NOMO-1 treated with dmso at 0.1 percent for 144 hours (cell line): ENCODE data around the gene UQCRFS1.

Source experiments
- DNase-seq: peaks from one replicate; lab custom pipeline; 2025; ENCODE audit not compliant: unreplicated experiment; lab: John Stamatoyannopoulos, UW

UQCRFS1 gene

DNA sequence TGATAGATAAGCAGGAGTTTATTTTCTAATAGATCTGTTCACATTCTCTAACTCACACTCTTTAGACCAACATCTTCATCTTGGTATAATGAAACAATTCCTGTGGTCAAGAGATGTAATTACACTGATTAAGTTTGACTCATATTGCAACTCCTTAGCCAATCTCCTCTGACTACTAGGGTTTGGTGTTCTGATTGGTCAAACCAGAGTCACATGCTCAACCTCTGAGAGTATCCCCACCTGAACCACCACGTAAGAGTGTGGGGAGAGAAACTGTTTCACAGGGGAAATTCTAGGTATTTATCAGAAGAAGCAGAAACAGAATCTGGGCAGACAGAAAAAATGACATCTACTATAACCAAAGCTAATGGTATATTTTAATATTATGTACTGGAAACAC is 42.4 kb downstream of the UQCRFS1 start:
- no peak for DNase-seq

DNA sequence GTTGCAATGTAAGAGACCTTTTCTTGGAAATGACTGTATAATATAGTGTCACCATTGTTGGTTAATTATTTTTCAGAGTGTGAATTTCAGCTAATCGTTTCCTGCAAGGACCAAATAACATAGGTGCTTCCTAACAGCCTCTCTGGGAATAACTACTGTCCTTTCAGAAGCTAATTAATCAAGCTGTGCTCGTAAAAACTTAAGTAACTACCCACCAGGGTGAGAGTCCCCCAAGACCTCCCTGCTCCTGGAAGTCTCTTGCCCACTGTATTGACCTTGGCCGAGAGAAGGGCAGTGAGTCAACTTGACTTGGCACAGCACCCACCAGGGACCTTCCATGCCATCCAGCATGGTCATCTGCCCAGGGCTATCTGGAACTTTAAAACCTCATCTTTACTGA is 50.3 kb downstream of the UQCRFS1 start:
- no peak for DNase-seq

DNA sequence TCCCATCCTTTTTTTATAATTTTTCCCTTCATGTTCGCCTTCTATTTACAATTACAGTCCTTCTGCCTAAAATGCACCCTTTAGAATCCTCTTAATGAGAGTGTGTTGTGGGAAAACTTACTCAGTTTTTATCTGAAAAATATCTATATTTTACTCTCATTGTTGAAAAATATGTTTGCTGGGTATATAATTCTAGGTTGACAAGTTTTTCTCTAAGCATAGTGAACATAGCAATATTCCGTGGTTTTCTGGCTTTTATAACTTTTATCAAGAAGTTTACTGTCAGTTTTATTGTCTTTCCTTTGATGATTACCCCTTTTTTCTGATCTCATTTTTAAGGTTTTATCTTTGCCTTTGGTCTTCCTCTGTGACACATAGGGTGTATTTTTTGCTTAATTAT is 57.3 kb downstream of the UQCRFS1 start:
- no peak for DNase-seq
